GM21737 (cell line): ENCODE results near the gene CGB3.

ENCODE experiments used
- ATAC-seq: cut with Tn5 transposase; IDR thresholded peaks from one replicate; pipeline ENCODE4 v1.9.1; 2021; ENCODE audit warnings: mild to moderate bottlenecking, moderate library complexity; ENCODE audit not compliant: unreplicated experiment

CGB3 gene

GRCh38 chr19:48988860-48989259, 35.3 kb downstream of the CGB3 start:
- no peak for ATAC-seq

GRCh38 chr19:48988286-48988685, 35.8 kb downstream of the CGB3 start:
- no peak for ATAC-seq

- ATAC-seq = no peak
Measured at GRCh38 chr19:48987323-48987722, 36.8 kb downstream of the CGB3 start.

- no peak for ATAC-seq
Measured at GRCh38 chr19:48986211-48986610, 37.9 kb downstream of the CGB3 start.

GRCh38 chr19:48985711-48986110, 38.4 kb downstream of the CGB3 start:
- ATAC-seq = no peak

- no peak for ATAC-seq
Measured at GRCh38 chr19:48982280-48982679, 41.9 kb downstream of the CGB3 start.

- no peak for ATAC-seq
Measured at GRCh38 chr19:48977061-48977460, 47.1 kb downstream of the CGB3 start.

GRCh38 chr19:48975947-48976847, 47.9 kb downstream of the CGB3 start:
- ATAC-seq = no peak
